ENCODE results near the gene KTN1.
A peak's percentile ranks its signal among the peaks of the same experiment; 100 is the strongest.

The KTN1 gene

DNA sequence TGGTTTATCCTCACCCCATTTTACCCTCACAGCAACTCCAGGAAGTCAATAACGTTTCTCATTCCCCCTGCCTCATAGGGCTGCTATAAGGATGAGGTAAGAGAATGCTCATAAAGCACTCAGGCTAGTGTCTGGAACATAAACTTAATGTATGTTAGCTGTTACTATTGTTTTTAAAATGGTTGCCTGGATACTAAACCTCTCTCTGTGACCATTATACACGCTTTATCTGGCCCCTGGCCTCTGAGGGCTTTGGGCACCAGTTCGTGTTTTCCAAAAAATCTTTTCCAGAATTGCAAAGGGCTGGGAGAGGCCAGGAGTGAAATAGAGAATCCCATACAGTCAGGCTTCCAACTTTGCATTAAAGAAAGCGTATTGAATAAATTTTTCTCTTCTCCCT, 113.9 kb downstream of the KTN1 start:
- H3K4me3 ChIP-seq (ENCODE audit: low read depth, low read length) = no peak overlapping the region
- TF ChIP-seq CTCF (IDR thresholded peaks at IDR 0.05; ENCODE audit: insufficient read depth, low read depth, low read length, missing control alignments) = no peak
- DNase-seq (ENCODE audit: low read depth) = no peak

- no peak for DNase-seq (ENCODE audit: low read depth)
- no peak for TF ChIP-seq CTCF (IDR thresholded peaks at IDR 0.05; ENCODE audit: insufficient read depth, low read depth, low read length, missing control alignments)
- H3K4me3 ChIP-seq (ENCODE audit: low read depth, low read length) = no peak overlapping the region
These were observed 117.4 kb downstream of the KTN1 start for GRCh38 chr14:55697414-55697861.

GRCh38 chr14:55698051-55698450, 118.0 kb downstream of the KTN1 start:
- DNase-seq (ENCODE audit: low read depth) = no peak
- no peak for TF ChIP-seq CTCF (IDR thresholded peaks at IDR 0.05; ENCODE audit: insufficient read depth, low read depth, low read length, missing control alignments)
- H3K4me3 ChIP-seq (ENCODE audit: low read depth, low read length) = no peak overlapping the region

- TF ChIP-seq CTCF (IDR thresholded peaks at IDR 0.05; ENCODE audit: insufficient read depth, low read depth, low read length, missing control alignments) = no peak
- no peak overlapping the region for H3K4me3 ChIP-seq (ENCODE audit: low read depth, low read length)
- DNase-seq (ENCODE audit: low read depth) = no peak
These were observed 119.4 kb downstream of the KTN1 start for GRCh38 chr14:55699131-55700057.

- H3K4me3 ChIP-seq (ENCODE audit: low read depth, low read length) = no peak overlapping the region
- DNase-seq (ENCODE audit: low read depth) = peak; percentile 35
- no peak for TF ChIP-seq CTCF (IDR thresholded peaks at IDR 0.05; ENCODE audit: insufficient read depth, low read depth, low read length, missing control alignments)
These were observed 121.6 kb downstream of the KTN1 start for GRCh38 chr14:55701638-55702037.

GRCh38 chr14:55702511-55702910, 122.5 kb downstream of the KTN1 start:
- no peak for TF ChIP-seq CTCF (IDR thresholded peaks at IDR 0.05; ENCODE audit: insufficient read depth, low read depth, low read length, missing control alignments)
- no peak overlapping the region for H3K4me3 ChIP-seq (ENCODE audit: low read depth, low read length)
- no peak for DNase-seq (ENCODE audit: low read depth)

Data from GM12865 (cell line).